ENCODE measurements around the gene ASXL3. TPM values are rescaled to one million over a fixed set of nuclear protein-coding genes. Genes with fewer than 3 reads are reported as not detected.

The ASXL3 gene
- polyA plus RNA-seq, 3 donors, result 0.11 to 0.24 (median 0.18) TPM

DNA sequence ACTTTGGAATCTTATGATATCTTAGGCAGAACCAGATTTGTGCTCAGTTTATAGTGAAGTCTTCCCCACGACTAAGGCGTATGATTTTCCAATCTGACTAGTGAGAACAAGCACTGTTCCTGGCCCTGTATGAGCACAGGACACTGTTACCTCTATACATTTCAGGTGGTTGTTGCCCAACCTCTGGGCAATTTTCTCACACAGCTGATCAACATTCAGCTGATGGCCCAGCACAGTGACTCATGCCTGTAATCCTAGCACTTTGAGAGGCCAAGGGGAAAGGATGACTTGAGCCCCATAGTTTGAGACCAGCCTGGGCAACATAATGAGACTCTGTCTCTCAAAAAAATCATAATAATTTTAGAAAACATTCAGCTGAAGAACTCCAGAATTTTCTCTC lies 119.5 kb downstream of the ASXL3 start:
- WGBS, 3 donors, result 43 to 48% (median 48%) methylated on average over 2 of the region's 2 CpGs
- H3K27ac ChIP-seq (ENCODE audit: low read depth, low read length), result no peak overlapping the region

GRCh38 chr18:33699372-33699771 lies 121.4 kb downstream of the ASXL3 start:
- no peak overlapping the region for H3K27ac ChIP-seq (ENCODE audit: low read depth, low read length)
- WGBS, 3 donors, result 65 to 71% (median 65%) methylated on average over 3 of the region's 3 CpGs

- 83 to 97% (median 88%) methylated on average over 3 of the region's 3 CpGs for WGBS, 3 donors
Observed at GRCh38 chr18:33700513-33700976, 122.5 kb downstream of the ASXL3 start.

GRCh38 chr18:33702625-33703024 lies 124.6 kb downstream of the ASXL3 start:
- WGBS, 3 donors, result 94 to 97% (median 95%) methylated on average over 1 of the region's 1 CpG
- H3K27ac ChIP-seq (ENCODE audit: low read depth, low read length), result no peak overlapping the region

More at GRCh38 chr18:33700513-33700976, 122.5 kb downstream of the ASXL3 start:
- H3K27ac ChIP-seq (ENCODE audit: low read depth, low read length), result no peak overlapping the region

DNA sequence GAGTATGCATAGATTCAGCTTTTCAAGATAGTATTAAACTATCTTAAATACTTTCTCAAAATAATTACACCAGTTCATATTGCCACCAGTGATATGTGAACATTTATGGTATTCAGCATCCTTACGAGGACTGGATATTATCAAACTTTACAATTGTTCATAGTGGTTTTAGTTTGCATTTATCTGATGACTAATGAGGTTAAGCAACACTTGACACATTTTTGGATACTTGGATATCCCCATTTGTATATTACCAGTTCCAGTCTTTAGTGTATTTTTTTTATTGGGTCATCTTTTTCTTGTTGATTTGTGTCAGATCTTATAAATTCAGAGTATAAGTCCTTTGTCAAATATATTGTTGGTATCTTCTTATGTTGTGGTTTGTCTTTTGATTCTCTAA lies 128.4 kb downstream of the ASXL3 start:
- WGBS, 3 donors, result 28 to 49% (median 47%) methylated on average over 1 of the region's 1 CpG
- H3K27ac ChIP-seq (ENCODE audit: low read depth, low read length), result no peak overlapping the region

GRCh38 chr18:33708876-33709275 lies 130.9 kb downstream of the ASXL3 start:
- no peak overlapping the region for H3K27ac ChIP-seq (ENCODE audit: low read depth, low read length)
- WGBS, 3 donors, result 76 to 90% (median 88%) methylated on average over 1 of the region's 1 CpG

- H3K27ac ChIP-seq (ENCODE audit: low read depth, low read length), result no peak overlapping the region
- WGBS, 3 donors, result 67 to 82% (median 72%) methylated on average over 2 of the region's 2 CpGs
Observed at GRCh38 chr18:33710269-33710668, 132.2 kb downstream of the ASXL3 start.

DNA sequence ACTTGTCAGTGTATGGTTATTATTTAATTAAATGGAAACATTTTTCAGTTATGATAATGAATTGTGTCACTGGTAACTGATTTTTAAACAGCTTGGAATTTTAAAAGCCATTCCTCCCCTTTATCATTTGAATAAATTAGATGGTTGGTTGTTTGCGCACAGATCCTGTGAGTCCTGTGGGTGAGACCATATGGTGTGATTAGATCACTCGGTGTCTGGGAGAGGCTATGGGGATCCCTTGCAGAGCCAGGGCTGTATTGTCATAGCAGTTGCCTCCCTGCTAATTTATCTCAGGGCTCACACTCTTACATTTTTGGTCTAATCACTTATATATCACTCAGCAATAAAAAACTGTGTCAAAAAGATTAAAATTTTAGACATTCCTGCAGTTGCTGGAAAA lies 133.5 kb downstream of the ASXL3 start:
- H3K27ac ChIP-seq (ENCODE audit: low read depth, low read length), result no peak overlapping the region
- 76 to 83% (median 77%) methylated on average over 2 of the region's 2 CpGs for WGBS, 3 donors

GRCh38 chr18:33712719-33713118 lies 134.7 kb downstream of the ASXL3 start:
- 72 to 81% (median 73%) methylated on average over 4 of the region's 4 CpGs for WGBS, 3 donors
- no peak overlapping the region for H3K27ac ChIP-seq (ENCODE audit: low read depth, low read length)

GRCh38 chr18:33716061-33716683 lies 138.2 kb downstream of the ASXL3 start:
- H3K27ac ChIP-seq (ENCODE audit: low read depth, low read length), result no peak overlapping the region
- WGBS, 3 donors, result 79 to 86% (median 80%) methylated on average over 4 of the region's 4 CpGs

DNA sequence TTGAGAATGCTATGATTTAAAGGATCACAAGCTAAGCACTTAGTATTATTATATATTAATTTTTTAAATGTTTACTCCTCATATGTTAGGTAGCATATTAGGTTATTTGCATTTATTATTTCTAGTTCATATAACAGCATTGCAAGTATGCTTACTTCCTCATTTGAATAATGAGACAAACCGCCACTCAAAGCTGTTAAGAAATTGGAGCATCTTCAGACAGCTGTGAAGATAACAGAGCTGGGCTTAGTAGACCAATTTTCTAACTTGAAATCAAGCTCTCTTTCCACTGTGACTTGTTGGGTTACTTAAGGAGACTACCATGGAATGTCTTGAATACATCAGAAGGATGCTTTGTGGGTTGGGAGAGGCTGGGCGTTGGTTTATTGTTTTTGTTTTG lies 139.3 kb downstream of the ASXL3 start:
- WGBS, 3 donors, result 77 to 92% (median 85%) methylated on average over 2 of the region's 2 CpGs
- H3K27ac ChIP-seq (ENCODE audit: low read depth, low read length), result no peak overlapping the region

- WGBS, 3 donors, result 78 to 88% (median 87%) methylated on average over 2 of the region's 2 CpGs
- no peak overlapping the region for H3K27ac ChIP-seq (ENCODE audit: low read depth, low read length)
Observed at GRCh38 chr18:33720133-33720532, 142.1 kb downstream of the ASXL3 start.

- no peak overlapping the region for H3K27ac ChIP-seq (ENCODE audit: low read depth, low read length)
- 83 to 95% (median 89%) methylated on average over 4 of the region's 4 CpGs for WGBS, 3 donors
Observed at GRCh38 chr18:33729556-33729955, 151.5 kb downstream of the ASXL3 start.

DNA sequence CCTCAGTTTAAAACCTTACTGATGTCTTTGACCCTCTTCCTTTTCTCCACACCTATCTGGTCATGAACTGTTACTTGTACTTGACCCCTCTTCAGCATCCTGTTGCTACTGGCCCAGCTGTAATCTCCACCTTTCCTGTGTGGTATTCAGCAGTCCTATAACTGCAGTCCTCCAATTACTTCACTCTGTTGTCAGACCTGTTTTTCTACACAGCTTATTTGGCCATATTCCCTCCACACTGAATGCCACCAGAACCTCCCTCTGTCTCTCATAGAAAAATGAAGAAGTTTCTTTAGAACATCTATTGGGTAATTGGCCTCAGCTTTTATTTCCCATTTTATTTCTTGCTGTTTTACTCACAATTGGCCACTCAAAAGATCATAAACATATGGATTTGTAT lies 155.4 kb downstream of the ASXL3 start:
- no peak overlapping the region for H3K27ac ChIP-seq (ENCODE audit: low read depth, low read length)

DNA sequence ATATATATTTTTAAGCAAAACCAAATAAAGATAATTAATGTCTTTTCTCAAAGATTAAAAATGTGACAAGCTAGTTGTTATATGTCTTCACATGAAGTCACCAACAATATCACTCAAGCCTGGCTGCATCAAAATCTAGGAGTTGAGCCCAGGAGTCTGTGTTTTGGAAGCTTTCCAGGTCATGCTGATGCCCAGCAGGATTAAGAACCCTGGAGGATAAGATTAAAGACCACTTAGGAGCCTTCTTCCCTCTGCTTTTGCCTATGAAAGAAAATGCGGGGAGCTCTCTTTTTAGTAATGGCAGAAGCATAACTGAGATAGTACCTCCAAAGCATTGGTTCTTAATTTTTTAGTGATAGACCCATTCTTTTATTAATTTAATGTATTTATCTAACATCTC lies 157.4 kb downstream of the ASXL3 start:
- H3K27ac ChIP-seq (ENCODE audit: low read depth, low read length), result no peak overlapping the region
- 81 to 98% (median 93%) methylated on average over 1 of the region's 1 CpG for WGBS, 3 donors

- 84 to 85% (median 84%) methylated on average over 2 of the region's 2 CpGs for WGBS, 3 donors
- no peak overlapping the region for H3K27ac ChIP-seq (ENCODE audit: low read depth, low read length)
Observed at GRCh38 chr18:33741760-33742159, 163.7 kb downstream of the ASXL3 start.

GRCh38 chr18:33744032-33744697 lies 166.1 kb downstream of the ASXL3 start:
- WGBS, 3 donors, result 90 to 92% (median 91%) methylated on average over 20 of the region's 20 CpGs
- no peak overlapping the region for H3K27ac ChIP-seq (ENCODE audit: low read depth, low read length)

DNA sequence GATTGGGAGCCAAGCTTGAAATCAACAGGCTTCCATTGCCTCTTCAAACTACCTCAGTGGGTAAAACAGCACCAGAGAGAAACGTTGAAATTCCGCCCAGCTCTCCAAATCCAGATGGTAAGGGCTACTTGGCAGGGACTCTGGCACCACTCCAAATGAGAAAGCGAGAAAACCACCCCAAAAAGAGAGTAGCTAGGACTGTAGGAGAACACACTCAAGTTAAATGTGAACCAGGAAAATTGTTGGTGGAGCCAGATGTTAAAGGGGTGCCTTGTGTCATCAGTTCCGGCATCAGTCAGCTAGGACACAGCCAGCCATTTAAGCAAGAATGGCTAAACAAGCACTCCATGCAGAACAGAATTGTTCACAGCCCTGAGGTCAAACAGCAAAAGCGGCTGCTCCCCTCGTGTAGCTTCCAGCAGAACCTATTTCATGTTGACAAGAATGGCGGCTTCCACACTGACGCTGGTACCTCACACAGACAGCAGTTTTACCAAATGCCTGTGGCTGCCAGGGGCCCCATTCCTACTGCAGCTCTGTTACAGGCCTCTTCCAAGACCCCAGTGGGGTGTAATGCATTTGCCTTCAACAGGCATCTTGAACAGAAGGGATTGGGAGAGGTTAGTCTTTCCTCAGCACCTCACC lies 167.3 kb downstream of the ASXL3 start:
- 86 to 91% (median 91%) methylated on average over 8 of the region's 8 CpGs for WGBS, 3 donors
- no peak overlapping the region for H3K27ac ChIP-seq (ENCODE audit: low read depth, low read length)

DNA sequence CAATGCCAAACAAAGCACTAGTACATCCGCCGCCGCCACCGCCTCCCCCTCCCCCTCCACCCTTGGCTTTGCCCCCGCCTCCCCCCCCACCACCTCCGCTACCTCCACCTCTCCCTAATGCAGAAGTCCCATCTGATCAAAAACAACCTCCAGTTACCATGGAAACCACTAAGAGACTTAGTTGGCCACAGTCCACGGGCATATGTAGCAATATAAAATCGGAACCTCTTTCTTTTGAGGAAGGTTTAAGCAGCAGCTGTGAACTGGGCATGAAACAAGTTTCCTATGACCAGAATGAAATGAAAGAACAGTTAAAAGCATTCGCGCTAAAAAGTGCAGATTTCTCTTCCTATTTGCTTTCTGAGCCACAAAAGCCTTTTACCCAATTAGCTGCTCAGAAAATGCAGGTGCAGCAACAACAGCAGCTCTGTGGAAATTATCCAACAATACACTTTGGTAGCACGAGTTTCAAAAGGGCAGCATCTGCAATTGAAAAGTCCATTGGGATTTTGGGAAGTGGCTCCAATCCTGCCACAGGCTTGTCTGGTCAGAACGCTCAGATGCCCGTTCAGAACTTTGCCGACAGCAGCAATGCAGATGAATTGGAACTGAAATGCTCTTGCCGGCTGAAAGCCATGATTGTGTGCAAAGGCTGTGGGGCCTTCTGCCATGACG lies 168.0 kb downstream of the ASXL3 start:
- H3K27ac ChIP-seq (ENCODE audit: low read depth, low read length), result no peak overlapping the region
- 91 to 92% (median 91%) methylated on average over 14 to 16 of the region's 16 CpGs for WGBS, 3 donors
